HepG2 (cell line): ENCODE results near the gene TLCD5. TPM values are rescaled to one million over a fixed set of nuclear protein-coding genes. Genes with fewer than 3 reads are reported as not detected.

ENCODE experiments used
- ATF7-NPFF ChIP-seq: sonication (generic); formaldehyde crosslinking; IDR thresholded peaks from 2 replicates; pipeline ENCODE4 v1.8.1; 2023; ENCODE audit warnings: mild to moderate bottlenecking, low read depth, missing genetic modification reagents, moderate library complexity
- HES4 ChIP-seq: sonication (generic); formaldehyde crosslinking; IDR thresholded peaks from 2 replicates; pipeline ENCODE4 v1.9.0; 2021; ENCODE audit warnings: mild to moderate bottlenecking, missing genetic modification reagents, borderline replicate concordance
- HMG20A ChIP-seq: IDR thresholded peaks from 2 replicates; pipeline ENCODE4 v1.6.1; 2016; ENCODE audit warnings: borderline replicate concordance
- HOMEZ ChIP-seq: IDR thresholded peaks from 2 replicates; pipeline ENCODE4 v1.6.1; 2016; ENCODE audit warnings: low read depth
- IKZF1 ChIP-seq: fragments of 450-650 bp; IDR thresholded peaks from 2 replicates; pipeline ENCODE4 v1.7.1; 2016
- JUNB ChIP-seq: sonication (generic); formaldehyde crosslinking; IDR thresholded peaks from 2 replicates; pipeline ENCODE4 v1.8.0; 2022; ENCODE audit warnings: missing genetic modification reagents, mild to moderate bottlenecking, borderline replicate concordance
- KLF15 ChIP-seq: sonication (generic); formaldehyde crosslinking; IDR thresholded peaks from 2 replicates; pipeline ENCODE4 v1.8.1; 2023; ENCODE audit warnings: borderline replicate concordance, mild to moderate bottlenecking, inconsistent platforms, missing genetic modification reagents, mixed read lengths
- NPAS2 ChIP-seq: sonication (generic); formaldehyde crosslinking; IDR thresholded peaks from 2 replicates; pipeline ENCODE4 v1.8.0; 2022; ENCODE audit warnings: mild to moderate bottlenecking, missing genetic modification reagents, borderline replicate concordance
- PAWR ChIP-seq: sonication (generic); formaldehyde crosslinking; IDR thresholded peaks from 2 replicates; pipeline ENCODE4 v1.4.0; 2020; ENCODE audit warnings: missing genetic modification reagents, mild to moderate bottlenecking, borderline replicate concordance
- PAX8 ChIP-seq: sonication (generic); formaldehyde crosslinking; IDR thresholded peaks from 2 replicates; pipeline ENCODE4 v1.8.0; 2022; ENCODE audit warnings: mild to moderate bottlenecking, missing genetic modification reagents, borderline replicate concordance
- RFX3 ChIP-seq: IDR thresholded peaks from 2 replicates; pipeline ENCODE4 v1.6.1; 2016; ENCODE audit warnings: missing biosample characterization, missing genetic modification reagents
- SOX6 ChIP-seq, 2 experiments: fragments of 450-650 bp in 1 of 2; sonication (generic) in 1 of 2; formaldehyde crosslinking in 1 of 2; IDR thresholded peaks; 2 replicates each; pipeline versions ENCODE4 v1.4.0 to v1.6.1; 2017 to 2020; ENCODE audit warnings: antibody characterized with exemption in 1 of 2, mild to moderate bottlenecking in 1 of 2, missing genetic modification reagents in 1 of 2
- SRF ChIP-seq: IDR thresholded peaks from 2 replicates; pipeline ENCODE4 v1.6.1; 2011; ENCODE audit warnings: mild to moderate bottlenecking, low read depth, low read length, moderate library complexity
- TBL1XR1 ChIP-seq: fragments of 150-350 bp; IDR thresholded peaks from 2 replicates; pipeline ENCODE4 v1.6.1; 2014; ENCODE audit warnings: borderline replicate concordance, low read length; ENCODE audit not compliant: partially characterized antibody
- THAP9 ChIP-seq: sonication (generic); formaldehyde crosslinking; IDR thresholded peaks from 2 replicates; pipeline ENCODE4; 2020; ENCODE audit warnings: missing genetic modification reagents, mild to moderate bottlenecking, borderline replicate concordance
- ZFP41 ChIP-seq: sonication (generic); formaldehyde crosslinking; IDR thresholded peaks from 2 replicates; pipeline ENCODE4 v1.4.0; 2020; ENCODE audit warnings: mild to moderate bottlenecking, missing genetic modification reagents, borderline replicate concordance
- ZFX ChIP-seq: sonication (generic); formaldehyde crosslinking; IDR thresholded peaks from 2 replicates; pipeline ENCODE4 v1.4.0; 2020; ENCODE audit warnings: mild to moderate bottlenecking, low read depth, missing genetic modification reagents, moderate library complexity
- ZNF264 ChIP-seq: sonication (generic); formaldehyde crosslinking; IDR thresholded peaks from 2 replicates; pipeline ENCODE4 v1.4.0; 2020; ENCODE audit warnings: missing genetic modification reagents
- ZNF30 ChIP-seq: sonication (generic); formaldehyde crosslinking; IDR thresholded peaks from 2 replicates; pipeline ENCODE4 v1.5.0; 2020; ENCODE audit warnings: mild to moderate bottlenecking, missing genetic modification reagents
- ZNF556 ChIP-seq: sonication (generic); formaldehyde crosslinking; IDR thresholded peaks from 2 replicates; pipeline ENCODE4 v1.4.0; 2020; ENCODE audit warnings: mild to moderate bottlenecking, missing genetic modification reagents, borderline replicate concordance
- polyA plus RNA-seq, 8 experiments: library from polyadenylated mRNA; depleted of rRNA in 3 of 8; stranded (reverse) in 7 of 8; unstranded in 1 of 8; fragments of >200 nt; fragmentation: Illumina TruSeq in 4 of 8; extraction: Trizol in 4 of 8; gene quantifications; 2 replicates each; pipeline versions ENCODE4 v1.2.1 to v1.2.3, GENCODE V29; 2011 to 2016; ENCODE audit warnings: low read depth in 4 of 8, missing spikeins in 1 of 8, mixed read lengths in 1 of 8; ENCODE audit not compliant: insufficient read depth in 1 of 8
- total RNA-seq, 5 experiments: library from RNA; depleted of rRNA; stranded (reverse); fragments of >200 nt; fragmentation: Illumina TruSeq; extraction: Trizol; gene quantifications; 2 replicates each; pipeline ENCODE4 v1.2.3, GENCODE V29; 2016; ENCODE audit warnings: low read depth in 1 of 5
- TF ChIP-seq, protein P1 (sequence below): sonication (generic); formaldehyde crosslinking; IDR thresholded peaks from 2 replicates; pipeline ENCODE4 v1.8.0; 2022; ENCODE audit warnings: low read depth, missing genetic modification reagents
- TF ChIP-seq, protein P2 (sequence below): sonication (generic); formaldehyde crosslinking; IDR thresholded peaks from 2 replicates; pipeline ENCODE4 v1.8.0; 2022; ENCODE audit warnings: missing genetic modification reagents, mild to moderate bottlenecking, borderline replicate concordance

TLCD5 gene
- total and polyA plus RNA-seq, 2 of the 13 experiments (the other 11 are each of a cell fraction or from before 2014, with no cell fraction given), result 6.1 to 7.6 TPM

- TF ChIP-seq RFX3 (CRISPR knock-in tag) (no peak), ZFX (CRISPR knock-in tag) (peak; percentile 69), KLF15 (0 out of 2 replicates have a peak, but pooled peaks have one; percentile 38), THAP9 (peak; percentile 62; the same call in 1 of the 2 replicates), HES4 (CRISPR knock-in tag) (0 out of 2 replicates have a peak, but pooled peaks have one; percentile 14), ZNF264 (CRISPR knock-in tag) (0 out of 2 replicates have a peak, but pooled peaks have one; percentile 12), JUNB (CRISPR knock-in tag) (no peak), HMG20A (CRISPR knock-in tag) (peak; percentile 65), ZFP41 (CRISPR knock-in tag) (no peak), HOMEZ (CRISPR knock-in tag) (peak; percentile 100), PAX8 (no peak; the same call in 1 of the 2 replicates), IKZF1 (no peak), ZNF556 (CRISPR knock-in tag) (peak; percentile 91; the same call in 1 of the 2 replicates), SOX6 (IDR thresholded peaks at IDR 0.05) (no peak), SOX6 (CRISPR knock-in tag; IDR thresholded peaks at IDR 0.05) (peak; percentile 86), ATF7-NPFF (CRISPR knock-in tag) (peak; percentile 83), ZNF30 (no peak), NPAS2 (CRISPR knock-in tag) (no peak), TBL1XR1 (peak; percentile 18), PAWR (CRISPR knock-in tag) (no peak), SRF (0 out of 2 replicates have a peak, but pooled peaks have one; percentile 35)
- TF ChIP-seq, protein P1, sequence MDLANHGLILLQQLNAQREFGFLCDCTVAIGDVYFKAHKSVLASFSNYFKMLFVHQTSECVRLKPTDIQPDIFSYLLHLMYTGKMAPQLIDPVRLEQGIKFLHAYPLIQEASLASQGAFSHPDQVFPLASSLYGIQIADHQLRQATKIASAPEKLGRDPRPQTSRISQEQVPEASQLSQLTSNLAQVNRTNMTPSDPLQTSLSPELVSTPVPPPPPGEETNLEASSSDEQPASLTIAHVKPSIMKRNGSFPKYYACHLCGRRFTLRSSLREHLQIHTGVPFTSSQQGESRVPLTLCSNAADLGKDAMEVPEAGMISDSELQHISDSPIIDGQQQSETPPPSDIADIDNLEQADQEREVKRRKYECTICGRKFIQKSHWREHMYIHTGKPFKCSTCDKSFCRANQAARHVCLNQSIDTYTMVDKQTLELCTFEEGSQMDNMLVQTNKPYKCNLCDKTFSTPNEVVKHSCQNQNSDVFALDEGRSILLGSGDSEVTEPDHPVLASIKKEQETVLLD (CRISPR knock-in tag), result peak; percentile 97
- TF ChIP-seq, protein P2, sequence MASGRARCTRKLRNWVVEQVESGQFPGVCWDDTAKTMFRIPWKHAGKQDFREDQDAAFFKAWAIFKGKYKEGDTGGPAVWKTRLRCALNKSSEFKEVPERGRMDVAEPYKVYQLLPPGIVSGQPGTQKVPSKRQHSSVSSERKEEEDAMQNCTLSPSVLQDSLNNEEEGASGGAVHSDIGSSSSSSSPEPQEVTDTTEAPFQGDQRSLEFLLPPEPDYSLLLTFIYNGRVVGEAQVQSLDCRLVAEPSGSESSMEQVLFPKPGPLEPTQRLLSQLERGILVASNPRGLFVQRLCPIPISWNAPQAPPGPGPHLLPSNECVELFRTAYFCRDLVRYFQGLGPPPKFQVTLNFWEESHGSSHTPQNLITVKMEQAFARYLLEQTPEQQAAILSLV, result peak; percentile 52; the same call in 1 of the 2 replicates
Observed at GRCh38 chr11:120335908-120336640, 11.0 kb downstream of the TLCD5 start, which contains the start of gene ARHGEF12 (continued).
